ENCODE data around the gene AGL. TPM values are rescaled to one million over a fixed set of nuclear protein-coding genes. Genes with fewer than 3 reads are reported as not detected.
"Not testable (repeated sequence)": the region's sequence is repeated elsewhere in the genome, so short reads cannot be mapped to it uniquely, and the experiment has no call there.

AGL gene
- total RNA-seq, 1 donor from 2014 or later, result 23.4 TPM

GRCh38 chr1:99957818-99958217 lies 107.7 kb downstream of the AGL start:
- Histone ChIP-seq H4K20me1 (ENCODE audit: low read depth) (no peaks in the 10 kb centered on the region), H3K79me2 (ENCODE audit: low read depth) (no peaks in the 10 kb centered on the region), H3K4me2 (no peak overlapping the region), H3K36me3 (no peaks in the 10 kb centered on the region), H2AFZ (replicated peaks) (no peak overlapping the region), H3K9me3 (ENCODE audit: low read depth) (no peaks in the 10 kb centered on the region), H3K9ac (no peak overlapping the region), H3K27me3 (no peaks in the 10 kb centered on the region), H3K4me1 (no peaks in the 10 kb centered on the region), H3F3A (ENCODE audit: low read depth) (no peaks in the 10 kb centered on the region), H3K4me3 (no peak overlapping the region), H3K27ac (no peak overlapping the region)
- H3K27me3 Mint-ChIP-seq (ENCODE audit: insufficient read depth, low read depth), result no peaks in the 10 kb centered on the region
- H3K4me1 Mint-ChIP-seq, result no peaks in the 10 kb centered on the region
- H3K36me3 Mint-ChIP-seq, result no peaks in the 10 kb centered on the region
- TF ChIP-seq CTCF (IDR thresholded peaks at IDR 0.05) (no peak), EZH2phosphoT487 (IDR thresholded peaks at IDR 0.05) (no peak), EZH2 (IDR thresholded peaks at IDR 0.05) (no peak)
- H3K4me3 Mint-ChIP-seq, result no peak overlapping the region
- DNase-seq (ENCODE audit: low spot score), result no peak
- H3K9me3 Mint-ChIP-seq, result peaks cover 2% of the 10 kb centered on the region
- H3K27ac Mint-ChIP-seq, result no peak overlapping the region

- not testable (repeated sequence) for H3K27ac ChIP-seq; H3K9me3 Mint-ChIP-seq; H3K4me2 ChIP-seq; H3K9ac ChIP-seq; H3K4me3 Mint-ChIP-seq; H3K36me3 Mint-ChIP-seq; H3K36me3 ChIP-seq; H3K9me3 ChIP-seq (ENCODE audit: low read depth); H3K4me3 ChIP-seq; H3K27ac Mint-ChIP-seq; H3K27me3 ChIP-seq; H3K4me1 ChIP-seq; H3K27me3 Mint-ChIP-seq (ENCODE audit: insufficient read depth, low read depth); H2AFZ ChIP-seq (replicated peaks); H3F3A ChIP-seq (ENCODE audit: low read depth); DNase-seq (ENCODE audit: low spot score); H3K4me1 Mint-ChIP-seq; H3K79me2 ChIP-seq (ENCODE audit: low read depth); H4K20me1 ChIP-seq (ENCODE audit: low read depth)
These were observed 109.1 kb downstream of the AGL start for GRCh38 chr1:99959189-99959705.

GRCh38 chr1:99960260-99960659 lies 110.1 kb downstream of the AGL start:
- H2AFZ ChIP-seq (replicated peaks); H3K4me1 ChIP-seq; H3K27ac ChIP-seq; H3K36me3 ChIP-seq; H3K27ac Mint-ChIP-seq; DNase-seq (ENCODE audit: low spot score); H3K4me3 Mint-ChIP-seq; H3K4me1 Mint-ChIP-seq; H3K9me3 Mint-ChIP-seq; H3K4me2 ChIP-seq; H3K36me3 Mint-ChIP-seq; H3K27me3 Mint-ChIP-seq (ENCODE audit: insufficient read depth, low read depth); H4K20me1 ChIP-seq (ENCODE audit: low read depth); H3K79me2 ChIP-seq (ENCODE audit: low read depth); H3K27me3 ChIP-seq; H3K4me3 ChIP-seq; H3F3A ChIP-seq (ENCODE audit: low read depth); H3K9me3 ChIP-seq (ENCODE audit: low read depth); H3K9ac ChIP-seq: not testable (repeated sequence)

- no peak overlapping the region for H3K4me3 Mint-ChIP-seq
- H2AFZ ChIP-seq (replicated peaks), result no peak overlapping the region
- H3K9ac ChIP-seq, result no peak overlapping the region
- TF ChIP-seq EZH2phosphoT487 (IDR thresholded peaks at IDR 0.05) (no peak), CTCF (IDR thresholded peaks at IDR 0.05) (no peak), EZH2 (IDR thresholded peaks at IDR 0.05) (no peak)
- H3K27me3 Mint-ChIP-seq (ENCODE audit: insufficient read depth, low read depth), result no peaks in the 10 kb centered on the region
- no peaks in the 10 kb centered on the region for H3K9me3 Mint-ChIP-seq
- no peaks in the 10 kb centered on the region for H4K20me1 ChIP-seq (ENCODE audit: low read depth)
- H3K27me3 ChIP-seq, result no peaks in the 10 kb centered on the region
- H3K4me1 ChIP-seq, result no peaks in the 10 kb centered on the region
- no peak for DNase-seq (ENCODE audit: low spot score)
- no peaks in the 10 kb centered on the region for H3K36me3 ChIP-seq
- no peak overlapping the region for H3K27ac Mint-ChIP-seq
- H3K79me2 ChIP-seq (ENCODE audit: low read depth), result no peaks in the 10 kb centered on the region
- no peak overlapping the region for H3K4me2 ChIP-seq
- no peaks in the 10 kb centered on the region for H3K4me1 Mint-ChIP-seq
- no peak overlapping the region for H3K4me3 ChIP-seq
- H3K36me3 Mint-ChIP-seq, result no peaks in the 10 kb centered on the region
- no peak overlapping the region for H3K27ac ChIP-seq
- H3F3A ChIP-seq (ENCODE audit: low read depth), result no peaks in the 10 kb centered on the region
- no peaks in the 10 kb centered on the region for H3K9me3 ChIP-seq (ENCODE audit: low read depth)
These were observed 113.1 kb downstream of the AGL start for GRCh38 chr1:99963041-99963795.

Data from neural progenitor cell (in vitro differentiated cells).